ENCODE data around the gene DCAF8.

- TF ChIP-seq EZH2phosphoT487 (IDR thresholded peaks at IDR 0.05; ENCODE audit: low read depth), result no peak
- no peak for TF ChIP-seq CTCF (IDR thresholded peaks at IDR 0.05; ENCODE audit: low read depth, low read length)
Measured at GRCh38 chr1:160171354-160171753, 91.0 kb downstream of the DCAF8 start.
